ENCODE data around the gene CORIN. TPM values are rescaled to one million over a fixed set of nuclear protein-coding genes. Genes with fewer than 3 reads are reported as not detected.

CORIN gene
- total RNA-seq, 1 donor from 2014 or later, result 2.6 TPM

- no peak overlapping the region for H3K4me3 Mint-ChIP-seq (ENCODE audit: unreplicated experiment)
- H3K27ac Mint-ChIP-seq (ENCODE audit: unreplicated experiment), result no peak overlapping the region
- TF ChIP-seq CTCF (IDR thresholded peaks at IDR 0.05), result no peak
- no peaks in the 10 kb centered on the region for H3K36me3 Mint-ChIP-seq (ENCODE audit: unreplicated experiment)
- H3K27me3 Mint-ChIP-seq (ENCODE audit: unreplicated experiment), result peaks cover 9% of the 10 kb centered on the region
- H3K4me1 Mint-ChIP-seq (ENCODE audit: unreplicated experiment), result peaks cover 25% of the 10 kb centered on the region
- H3K9me3 Mint-ChIP-seq (ENCODE audit: unreplicated experiment), result no peaks in the 10 kb centered on the region
- no peak for DNase-seq (ENCODE audit: extremely low spot score, unreplicated experiment)
Measured at GRCh38 chr4:47647544-47647943, 190.3 kb downstream of the CORIN start.

GRCh38 chr4:47647029-47647428 lies 190.8 kb downstream of the CORIN start:
- TF ChIP-seq CTCF (IDR thresholded peaks at IDR 0.05), result no peak

GRCh38 chr4:47646372-47646771 lies 191.5 kb downstream of the CORIN start:
- Mint-ChIP-seq H3K4me3 (ENCODE audit: unreplicated experiment) (no peak overlapping the region), H3K4me1 (ENCODE audit: unreplicated experiment) (peaks cover 30% of the 10 kb centered on the region), H3K27ac (ENCODE audit: unreplicated experiment) (no peak overlapping the region), H3K9me3 (ENCODE audit: unreplicated experiment) (no peaks in the 10 kb centered on the region), H3K27me3 (ENCODE audit: unreplicated experiment) (peaks cover 2% of the 10 kb centered on the region), H3K36me3 (ENCODE audit: unreplicated experiment) (no peaks in the 10 kb centered on the region)
- TF ChIP-seq CTCF (IDR thresholded peaks at IDR 0.05), result no peak
- no peak for DNase-seq (ENCODE audit: extremely low spot score, unreplicated experiment)

More at GRCh38 chr4:47647029-47647428, 190.8 kb downstream of the CORIN start:
- Mint-ChIP-seq H3K4me3 (ENCODE audit: unreplicated experiment) (no peak overlapping the region), H3K4me1 (ENCODE audit: unreplicated experiment) (peaks cover 25% of the 10 kb centered on the region), H3K9me3 (ENCODE audit: unreplicated experiment) (no peaks in the 10 kb centered on the region), H3K27me3 (ENCODE audit: unreplicated experiment) (peaks cover 5% of the 10 kb centered on the region), H3K36me3 (ENCODE audit: unreplicated experiment) (no peaks in the 10 kb centered on the region), H3K27ac (ENCODE audit: unreplicated experiment) (no peak overlapping the region)
- no peak for DNase-seq (ENCODE audit: extremely low spot score, unreplicated experiment)

- Mint-ChIP-seq H3K27me3 (ENCODE audit: unreplicated experiment) (no peaks in the 10 kb centered on the region), H3K4me3 (ENCODE audit: unreplicated experiment) (no peak overlapping the region), H3K9me3 (ENCODE audit: unreplicated experiment) (no peaks in the 10 kb centered on the region), H3K36me3 (ENCODE audit: unreplicated experiment) (no peaks in the 10 kb centered on the region), H3K4me1 (ENCODE audit: unreplicated experiment) (peaks cover 22% of the 10 kb centered on the region), H3K27ac (ENCODE audit: unreplicated experiment) (no peak overlapping the region)
- no peak for TF ChIP-seq CTCF (IDR thresholded peaks at IDR 0.05)
- DNase-seq (ENCODE audit: extremely low spot score, unreplicated experiment), result no peak
Measured at GRCh38 chr4:47643845-47644244, 194.0 kb downstream of the CORIN start.

GRCh38 chr4:47642985-47643760 lies 194.7 kb downstream of the CORIN start:
- peaks cover 22% of the 10 kb centered on the region for H3K4me1 Mint-ChIP-seq (ENCODE audit: unreplicated experiment)
- DNase-seq (ENCODE audit: extremely low spot score, unreplicated experiment), result no peak
- H3K27me3 Mint-ChIP-seq (ENCODE audit: unreplicated experiment), result no peaks in the 10 kb centered on the region

More at GRCh38 chr4:47642985-47643760, 194.7 kb downstream of the CORIN start:
- Mint-ChIP-seq H3K36me3 (ENCODE audit: unreplicated experiment) (no peaks in the 10 kb centered on the region), H3K27ac (ENCODE audit: unreplicated experiment) (no peak overlapping the region), H3K4me3 (ENCODE audit: unreplicated experiment) (no peak overlapping the region), H3K9me3 (ENCODE audit: unreplicated experiment) (no peaks in the 10 kb centered on the region)
- TF ChIP-seq CTCF (IDR thresholded peaks at IDR 0.05), result no peak
